HFFc6 (cell line): Measurements from ENCODE around the gene ANKRD13D. TPM values are rescaled to one million over a fixed set of nuclear protein-coding genes. Genes with fewer than 3 reads are reported as not detected.

Experiments used
- DNase-seq: peaks from one replicate; pipeline ENCODE4 v3.0.0-alpha.2; 2018
- H3K27ac Mint-ChIP-seq: 2 replicates; pipeline ENCODE4 v1.8.0; 2020; ENCODE audit warnings: mild to moderate bottlenecking, mixed read lengths
- H3K27me3 Mint-ChIP-seq: 2 replicates; pipeline ENCODE4 v1.8.0; 2021; ENCODE audit warnings: mild to moderate bottlenecking, moderate library complexity, mixed read lengths; ENCODE audit not compliant: insufficient read depth
- H3K36me3 Mint-ChIP-seq: 2 replicates; pipeline ENCODE4 v1.8.0; 2021; ENCODE audit warnings: low read depth, mixed read lengths
- H3K4me1 Mint-ChIP-seq: 2 replicates; pipeline ENCODE4 v1.8.0; 2020; ENCODE audit warnings: low read depth, mixed read lengths
- H3K4me3 Mint-ChIP-seq: 2 replicates; pipeline ENCODE4 v1.8.0; 2020; ENCODE audit warnings: mild to moderate bottlenecking, moderate library complexity, mixed read lengths
- H3K9me3 Mint-ChIP-seq: 2 replicates; pipeline ENCODE4 v1.8.0; 2020; ENCODE audit warnings: mild to moderate bottlenecking, mixed read lengths
- CTCF ChIP-seq: fragments of 200-600 bp; sonication (generic); IDR thresholded peaks from 2 replicates; pipeline ENCODE4 v1.5.0; 2021; ENCODE audit warnings: antibody characterized with exemption, mild to moderate bottlenecking
- total RNA-seq, 6 experiments: library from RNA; stranded (reverse); fragmentation: NEBNext Ultra II Directional; extraction: Animal tissue kit (Norgen Biotek cat#: 25700); gene quantifications; 2 replicates in 1 of 6; 3 replicates in 5 of 6; pipeline ENCODE4 v1.2.3, GENCODE V29; 2021

ANKRD13D gene
- total RNA-seq, 6 experiments from 2014 or later = 24.7 to 34.6 (median 26.4) TPM

- DNase-seq = no peak
- Mint-ChIP-seq H3K27ac (peak overlapping the region; percentile 46; the same call in 1 of the 2 replicates), H3K4me1 (peaks cover 71% of the 10 kb centered on the region), H3K9me3 (no peaks in the 10 kb centered on the region), H3K4me3 (no peak overlapping the region), H3K27me3 (peaks cover 3% of the 10 kb centered on the region), H3K36me3 (peaks cover 77% of the 10 kb centered on the region)
- no peak for TF ChIP-seq CTCF
Observed at GRCh38 chr11:67245046-67245445, 44.1 kb upstream of the ANKRD13D start.

GRCh38 chr11:67247946-67248550 is 41.1 kb upstream of the ANKRD13D start:
- Mint-ChIP-seq H3K4me1 (peaks cover 49% of the 10 kb centered on the region), H3K9me3 (no peaks in the 10 kb centered on the region), H3K27ac (peak overlapping the region; percentile 84), H3K36me3 (peaks cover 49% of the 10 kb centered on the region), H3K27me3 (peaks cover 3% of the 10 kb centered on the region), H3K4me3 (peak overlapping the region; percentile 31; the same call in 1 of the 2 replicates)
- TF ChIP-seq CTCF = no peak
- DNase-seq = no peak

GRCh38 chr11:67248653-67249052 is 40.5 kb upstream of the ANKRD13D start:
- no peak for TF ChIP-seq CTCF
- DNase-seq = peak; percentile 73
- peaks cover 51% of the 10 kb centered on the region for H3K36me3 Mint-ChIP-seq
- peak overlapping the region; percentile 84 for H3K27ac Mint-ChIP-seq
- no peaks in the 10 kb centered on the region for H3K9me3 Mint-ChIP-seq
- H3K27me3 Mint-ChIP-seq = peaks cover 3% of the 10 kb centered on the region
- peak overlapping the region; percentile 22 for H3K4me3 Mint-ChIP-seq
- peaks cover 45% of the 10 kb centered on the region for H3K4me1 Mint-ChIP-seq

- peaks cover 1% of the 10 kb centered on the region for H3K27me3 Mint-ChIP-seq
- H3K27ac Mint-ChIP-seq = no peak overlapping the region
- no peaks in the 10 kb centered on the region for H3K9me3 Mint-ChIP-seq
- no peak overlapping the region for H3K4me3 Mint-ChIP-seq
- peaks cover 32% of the 10 kb centered on the region for H3K4me1 Mint-ChIP-seq
- DNase-seq = no peak
- TF ChIP-seq CTCF = no peak
- peaks cover 55% of the 10 kb centered on the region for H3K36me3 Mint-ChIP-seq
Observed at GRCh38 chr11:67250059-67251043, 38.8 kb upstream of the ANKRD13D start.

- H3K27ac Mint-ChIP-seq = no peak overlapping the region
- no peak for TF ChIP-seq CTCF
Observed at GRCh38 chr11:67251841-67252240, 37.3 kb upstream of the ANKRD13D start.

More at GRCh38 chr11:67251841-67252240, 37.3 kb upstream of the ANKRD13D start:
- no peak for DNase-seq
- Mint-ChIP-seq H3K27me3 (peaks cover 1% of the 10 kb centered on the region), H3K4me3 (no peak overlapping the region), H3K9me3 (no peaks in the 10 kb centered on the region), H3K36me3 (peaks cover 49% of the 10 kb centered on the region), H3K4me1 (peaks cover 20% of the 10 kb centered on the region)
